ENCODE results near the gene NTSR2. TPM values are rescaled to one million over a fixed set of nuclear protein-coding genes. Genes with fewer than 3 reads are reported as not detected.

NTSR2 gene
- total RNA-seq, 1 donor from 2014 or later: not detected

DNA sequence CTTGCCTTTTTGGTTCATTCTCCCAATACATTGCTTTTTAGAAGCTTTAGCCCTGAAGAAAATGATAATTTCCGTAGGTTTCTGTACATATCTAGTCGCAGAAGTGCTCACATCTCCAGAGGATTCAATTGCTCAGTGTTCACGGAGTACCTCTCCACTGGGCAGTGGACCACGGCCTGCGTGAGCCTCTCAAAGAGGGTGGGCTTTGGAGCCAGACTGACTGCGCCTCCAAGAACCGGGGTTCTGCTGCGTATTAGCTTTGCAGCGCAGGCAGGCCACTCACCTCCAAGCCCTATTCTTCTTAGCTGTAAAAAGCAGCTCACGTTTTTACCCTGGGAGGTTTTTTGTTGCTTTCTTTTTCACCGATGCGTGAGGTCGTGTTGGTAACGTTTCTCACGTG is 35.4 kb downstream of the NTSR2 start:
- TF ChIP-seq, protein P1, sequence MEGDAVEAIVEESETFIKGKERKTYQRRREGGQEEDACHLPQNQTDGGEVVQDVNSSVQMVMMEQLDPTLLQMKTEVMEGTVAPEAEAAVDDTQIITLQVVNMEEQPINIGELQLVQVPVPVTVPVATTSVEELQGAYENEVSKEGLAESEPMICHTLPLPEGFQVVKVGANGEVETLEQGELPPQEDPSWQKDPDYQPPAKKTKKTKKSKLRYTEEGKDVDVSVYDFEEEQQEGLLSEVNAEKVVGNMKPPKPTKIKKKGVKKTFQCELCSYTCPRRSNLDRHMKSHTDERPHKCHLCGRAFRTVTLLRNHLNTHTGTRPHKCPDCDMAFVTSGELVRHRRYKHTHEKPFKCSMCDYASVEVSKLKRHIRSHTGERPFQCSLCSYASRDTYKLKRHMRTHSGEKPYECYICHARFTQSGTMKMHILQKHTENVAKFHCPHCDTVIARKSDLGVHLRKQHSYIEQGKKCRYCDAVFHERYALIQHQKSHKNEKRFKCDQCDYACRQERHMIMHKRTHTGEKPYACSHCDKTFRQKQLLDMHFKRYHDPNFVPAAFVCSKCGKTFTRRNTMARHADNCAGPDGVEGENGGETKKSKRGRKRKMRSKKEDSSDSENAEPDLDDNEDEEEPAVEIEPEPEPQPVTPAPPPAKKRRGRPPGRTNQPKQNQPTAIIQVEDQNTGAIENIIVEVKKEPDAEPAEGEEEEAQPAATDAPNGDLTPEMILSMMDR (IDR thresholded peaks at IDR 0.05; ENCODE audit: insufficient read depth, low read length, severe bottlenecking): no peak
- H3K4me3 ChIP-seq (ENCODE audit: low read depth, low read length): no peak overlapping the region
- H3K36me3 ChIP-seq (ENCODE audit: control insufficient read depth, insufficient read depth, low read length): no peaks in the 10 kb centered on the region
- peaks cover 2% of the 10 kb centered on the region for H3K27me3 ChIP-seq (ENCODE audit: control insufficient read depth, insufficient read depth, low read length)
- DNase-seq (ENCODE audit: low read depth): no peak
- FAIRE-seq: no peak

DNA sequence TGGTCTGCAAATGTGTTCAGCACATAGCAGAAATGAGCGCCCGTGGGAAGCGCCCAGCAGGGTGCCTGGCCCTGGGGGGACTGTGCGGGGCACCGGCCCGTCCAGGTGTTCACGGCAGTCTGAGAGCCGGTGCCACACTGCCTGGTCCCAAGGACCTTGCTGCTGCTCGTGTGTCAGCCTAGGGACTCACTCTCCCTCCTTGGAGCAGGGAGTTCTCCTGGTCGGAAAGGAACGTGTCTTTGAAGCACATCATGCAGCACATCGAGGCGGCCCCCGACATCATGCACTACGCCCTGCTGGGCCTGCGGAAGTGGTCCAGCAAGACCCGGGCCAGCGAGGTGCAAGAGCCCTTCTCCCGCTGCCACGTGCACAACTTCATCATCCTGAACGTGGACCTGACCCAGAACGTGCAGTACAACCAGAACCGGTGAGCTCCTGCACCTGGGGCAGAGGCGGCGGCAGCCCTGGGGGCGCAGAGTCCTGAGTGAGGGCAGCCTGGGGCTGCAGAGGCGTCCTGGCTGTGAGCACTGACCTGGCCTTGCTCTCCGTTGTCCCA is 36.0 kb downstream of the NTSR2 start:
- Histone ChIP-seq H3K27me3 (ENCODE audit: control insufficient read depth, insufficient read depth, low read length) (peaks cover 2% of the 10 kb centered on the region), H3K36me3 (ENCODE audit: control insufficient read depth, insufficient read depth, low read length) (no peaks in the 10 kb centered on the region), H3K4me3 (ENCODE audit: low read depth, low read length) (no peak overlapping the region)
- DNase-seq (ENCODE audit: low read depth): no peak
- TF ChIP-seq, protein P1 (IDR thresholded peaks at IDR 0.05; ENCODE audit: insufficient read depth, low read length, severe bottlenecking): no peak
- FAIRE-seq: no peak

DNA sequence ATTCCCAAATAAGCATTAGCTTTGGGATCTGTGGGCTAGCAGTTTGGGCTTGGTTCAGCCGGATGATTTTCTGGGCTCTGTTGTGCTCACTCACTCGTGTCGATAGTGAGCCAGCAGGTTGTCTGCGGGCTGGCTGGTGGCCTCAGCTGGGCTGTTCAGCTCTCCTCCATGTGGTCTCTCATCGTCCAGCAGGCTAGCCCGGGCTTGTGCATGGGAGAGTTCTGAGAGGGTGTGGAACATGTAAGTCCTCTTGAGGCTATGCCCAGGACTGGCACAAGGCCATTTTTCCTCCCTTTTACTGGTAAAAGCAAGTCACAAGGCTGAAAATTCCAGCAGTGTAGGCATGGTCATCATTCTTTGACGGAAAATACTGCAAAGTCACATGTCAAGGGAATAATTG is 38.5 kb downstream of the NTSR2 start:
- FAIRE-seq: no peak
- Histone ChIP-seq H3K4me3 (ENCODE audit: low read depth, low read length) (no peak overlapping the region), H3K27me3 (ENCODE audit: control insufficient read depth, insufficient read depth, low read length) (peaks cover 2% of the 10 kb centered on the region), H3K36me3 (ENCODE audit: control insufficient read depth, insufficient read depth, low read length) (no peaks in the 10 kb centered on the region)
- TF ChIP-seq, protein P1 (IDR thresholded peaks at IDR 0.05; ENCODE audit: insufficient read depth, low read length, severe bottlenecking): no peak
- peak; percentile 76 for DNase-seq (ENCODE audit: low read depth)

DNA sequence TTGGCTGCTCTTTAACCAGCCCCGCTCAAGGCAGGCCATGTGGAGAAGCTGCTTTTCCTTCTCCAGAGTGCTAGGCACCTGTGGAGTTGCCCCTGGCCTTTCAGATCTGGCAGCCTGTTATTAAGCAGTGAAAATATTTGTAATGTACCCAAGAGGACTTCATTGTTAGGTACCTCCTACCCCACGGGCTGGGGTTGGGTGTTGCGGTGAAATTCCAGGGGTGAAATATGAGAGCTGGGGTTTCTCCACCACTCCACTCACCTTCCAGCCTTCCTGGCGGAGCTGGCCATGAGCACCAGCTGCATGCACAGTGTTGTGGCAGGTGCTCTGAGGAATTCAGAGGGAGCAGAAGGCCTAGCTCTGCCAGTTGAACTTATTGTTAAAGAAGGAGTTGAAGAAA is 39.1 kb downstream of the NTSR2 start:
- DNase-seq (ENCODE audit: low read depth) (no peak), FAIRE-seq (no peak)
- TF ChIP-seq, protein P1 (IDR thresholded peaks at IDR 0.05; ENCODE audit: insufficient read depth, low read length, severe bottlenecking): no peak
- H3K4me3 ChIP-seq (ENCODE audit: low read depth, low read length): no peak overlapping the region
- H3K27me3 ChIP-seq (ENCODE audit: control insufficient read depth, insufficient read depth, low read length): peaks cover 2% of the 10 kb centered on the region
- H3K36me3 ChIP-seq (ENCODE audit: control insufficient read depth, insufficient read depth, low read length): no peaks in the 10 kb centered on the region

DNA sequence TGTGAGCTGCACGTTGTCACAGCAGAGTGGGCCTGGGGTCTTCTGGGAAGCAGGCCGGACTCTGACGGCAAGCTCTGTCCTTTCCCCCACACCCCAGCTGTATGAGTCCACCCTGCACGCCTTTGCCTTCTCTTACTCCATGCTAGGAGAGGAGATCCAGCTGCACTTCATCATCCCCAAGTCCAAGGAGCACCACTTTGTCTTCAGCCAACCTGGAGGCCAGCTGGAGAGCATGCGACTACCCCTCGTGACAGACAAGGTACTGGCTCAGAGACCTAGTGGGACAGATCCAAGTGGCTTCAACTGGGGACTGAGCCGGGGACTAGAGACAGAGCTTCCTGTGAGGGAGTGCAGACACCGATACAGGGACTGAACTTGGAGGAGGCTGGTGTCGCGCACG is 40.1 kb downstream of the NTSR2 start:
- Histone ChIP-seq H3K36me3 (ENCODE audit: control insufficient read depth, insufficient read depth, low read length) (no peaks in the 10 kb centered on the region), H3K4me3 (ENCODE audit: low read depth, low read length) (no peak overlapping the region), H3K27me3 (ENCODE audit: control insufficient read depth, insufficient read depth, low read length) (peaks cover 2% of the 10 kb centered on the region)
- TF ChIP-seq, protein P1 (IDR thresholded peaks at IDR 0.05; ENCODE audit: insufficient read depth, low read length, severe bottlenecking): no peak
- no peak for DNase-seq (ENCODE audit: low read depth)
- FAIRE-seq: no peak

DNA sequence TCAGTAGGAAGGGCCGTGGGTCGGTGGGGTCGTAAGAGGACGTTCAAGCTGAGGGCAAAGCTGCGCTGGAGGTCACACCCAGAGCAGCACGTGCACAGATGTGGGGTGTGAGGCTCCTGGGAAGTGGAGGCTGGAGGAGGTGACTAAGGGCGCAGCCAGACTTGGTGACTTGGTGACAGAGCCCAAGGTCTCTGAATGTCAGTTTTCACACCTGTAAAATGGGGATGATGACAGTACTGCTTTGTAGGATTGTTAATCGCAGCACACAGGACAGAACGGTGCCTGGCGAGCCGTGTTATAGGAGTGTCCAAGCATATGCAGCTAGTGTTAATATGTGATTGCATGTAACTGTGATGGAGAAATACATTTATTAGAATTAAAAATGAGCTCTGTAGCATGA is 40.8 kb downstream of the NTSR2 start:
- Histone ChIP-seq H3K36me3 (ENCODE audit: control insufficient read depth, insufficient read depth, low read length) (no peaks in the 10 kb centered on the region), H3K27me3 (ENCODE audit: control insufficient read depth, insufficient read depth, low read length) (peaks cover 2% of the 10 kb centered on the region), H3K4me3 (ENCODE audit: low read depth, low read length) (no peak overlapping the region)
- DNase-seq (ENCODE audit: low read depth): no peak
- FAIRE-seq: no peak
- TF ChIP-seq, protein P1 (IDR thresholded peaks at IDR 0.05; ENCODE audit: insufficient read depth, low read length, severe bottlenecking): no peak
